ENCODE measurements around the gene PTGIS.

DNA sequence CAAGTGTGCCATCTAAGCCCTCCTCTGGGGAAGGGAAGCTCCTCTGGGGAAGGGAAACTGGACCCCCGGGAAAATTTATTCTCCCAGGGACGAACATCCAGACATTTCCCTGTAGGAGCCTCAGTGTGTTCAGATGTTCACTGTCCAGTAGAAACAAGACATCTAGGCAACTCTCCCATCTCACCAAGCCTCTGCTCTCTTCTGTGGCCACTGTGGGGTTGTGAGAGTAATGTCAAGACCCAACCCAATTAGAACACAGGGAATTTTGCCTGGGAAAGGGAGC is 3.6 kb upstream of the PTGIS start:
- TF ChIP-seq CTCF (IDR thresholded peaks at IDR 0.05) (no peak), EZH2 (IDR thresholded peaks at IDR 0.05) (no peak), EZH2phosphoT487 (IDR thresholded peaks at IDR 0.05) (no peak)
